M059J (cell line): ENCODE data around the gene TBX19. TPM values are rescaled to one million over a fixed set of nuclear protein-coding genes. Genes with fewer than 3 reads are reported as not detected.

Source experiments
- DNase-seq: peaks from one replicate; pipeline ENCODE4 v3.0.0-alpha.2; 2012; ENCODE audit warnings: low read depth
- total RNA-seq: library from RNA; depleted of rRNA; stranded (reverse); fragments of >200 nt; shearing (Covaris generic); gene quantifications from 2 replicates; pipeline ENCODE4 v1.2.3, GENCODE V29; 2014

Gene TBX19
- total RNA-seq, 1 experiment from 2014 or later = 1.1 TPM

DNA sequence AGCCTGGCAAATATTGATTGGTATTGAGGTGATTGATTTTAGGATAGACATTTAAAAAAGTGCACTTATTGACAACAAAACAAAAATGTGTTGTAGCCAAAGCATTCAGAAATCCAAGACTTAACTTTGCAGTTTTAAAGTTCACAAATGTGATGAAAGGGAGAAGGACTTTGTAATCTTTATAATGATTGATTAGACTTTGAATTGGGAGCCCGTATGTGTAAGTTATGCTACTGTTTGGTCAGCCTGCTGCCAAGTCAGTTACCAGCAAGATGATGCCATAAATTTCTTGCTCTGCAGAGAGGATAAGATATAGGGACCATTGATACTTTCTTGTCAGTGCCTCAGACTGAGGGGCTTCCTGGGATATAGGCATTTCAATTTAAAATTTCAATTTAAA, 39.5 kb downstream of the TBX19 start:
- DNase-seq = no peak

GRCh38 chr1:168320800-168321450, 40.2 kb downstream of the TBX19 start:
- peak; percentile 88 for DNase-seq

- peak; percentile 55 for DNase-seq
These were observed 41.3 kb downstream of the TBX19 start for GRCh38 chr1:168321945-168322344.

- no peak for DNase-seq
These were observed 44.2 kb downstream of the TBX19 start for GRCh38 chr1:168324745-168325425.

- peak; percentile 8 for DNase-seq
These were observed 48.2 kb downstream of the TBX19 start for GRCh38 chr1:168328731-168329364.

DNA sequence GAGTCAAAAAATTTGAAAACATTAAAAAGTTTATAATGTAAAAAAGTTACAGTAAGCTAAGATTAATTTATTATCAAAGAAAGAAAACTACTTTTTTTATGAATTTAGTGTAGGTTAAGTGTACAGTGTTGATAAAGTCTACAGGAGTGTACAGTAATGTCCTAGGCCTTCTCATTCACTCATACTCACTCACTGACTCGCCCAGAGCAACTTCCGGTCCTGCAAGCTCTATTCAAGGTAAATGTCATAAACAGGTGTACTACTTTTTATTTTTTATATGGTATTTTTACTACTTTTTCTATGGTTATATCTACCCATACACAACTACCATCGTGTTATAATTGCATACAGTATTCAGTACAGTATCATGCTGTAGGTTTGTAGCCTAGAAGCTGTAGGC, 49.6 kb downstream of the TBX19 start:
- no peak for DNase-seq

DNA sequence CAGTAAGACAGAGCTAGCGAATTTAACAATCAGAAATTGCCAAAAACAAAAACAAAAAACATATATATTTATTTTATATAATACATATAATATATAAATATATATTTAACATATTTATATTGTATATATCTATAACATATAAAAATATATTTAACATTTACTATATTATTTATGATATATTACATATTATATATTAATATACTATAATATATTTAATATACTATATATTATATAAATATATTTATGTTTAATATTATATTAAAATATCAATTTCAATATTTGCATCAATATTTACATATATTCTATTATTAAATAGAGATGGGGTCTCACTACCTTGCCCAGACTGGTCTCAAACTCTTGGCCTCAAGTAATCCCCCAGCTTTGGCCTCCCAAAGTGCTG, 50.9 kb downstream of the TBX19 start:
- DNase-seq = no peak

- no peak for DNase-seq
These were observed 53.0 kb downstream of the TBX19 start for GRCh38 chr1:168333562-168334276.

- peak; percentile 74 for DNase-seq
These were observed 54.8 kb downstream of the TBX19 start for GRCh38 chr1:168335500-168335899.

DNA sequence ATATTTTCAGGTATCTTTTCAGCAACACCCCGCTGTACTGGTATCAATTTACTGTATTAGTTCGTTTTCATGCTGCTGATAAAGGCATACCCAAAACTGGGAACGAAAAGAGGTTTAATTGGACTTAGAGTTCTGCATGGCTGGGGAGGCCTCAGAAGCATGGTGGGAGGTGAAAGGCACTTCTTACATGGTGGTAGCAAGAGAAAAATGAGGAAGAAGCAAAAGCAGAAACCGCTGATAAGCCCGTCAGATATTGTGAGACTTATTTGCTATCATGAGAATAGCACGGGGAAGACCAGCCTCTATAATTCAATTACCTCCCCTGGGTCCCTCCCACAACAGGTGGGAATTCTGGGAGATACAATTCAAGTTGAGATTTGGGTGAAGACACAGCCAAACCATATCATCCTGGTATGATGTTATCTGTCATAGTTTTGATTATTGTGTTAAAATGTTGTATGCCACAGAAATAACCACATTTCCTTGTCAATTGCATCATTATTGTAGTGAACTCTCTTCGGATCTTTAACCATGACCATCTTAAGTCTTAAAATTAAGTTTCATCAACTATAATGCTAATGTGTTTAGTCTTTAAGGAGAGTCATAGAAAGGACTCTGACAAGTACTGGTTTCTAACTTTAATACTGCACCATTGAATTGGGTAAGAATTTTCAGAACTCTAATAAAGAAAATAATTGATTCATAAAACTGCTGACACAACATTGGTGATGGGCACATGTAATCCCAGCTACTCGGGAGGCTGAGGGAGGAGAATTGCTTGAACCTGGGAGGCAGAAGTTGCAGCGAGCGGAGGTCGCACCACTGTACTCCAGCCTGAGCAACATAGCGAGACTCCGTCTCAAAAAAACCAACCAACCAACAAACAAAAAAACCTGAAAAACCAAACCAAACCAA, 58.2 kb downstream of the TBX19 start:
- DNase-seq = no peak

GRCh38 chr1:168340781-168341482, 60.3 kb downstream of the TBX19 start:
- peak; percentile 39 for DNase-seq

- peak; percentile 73 for DNase-seq
These were observed 60.9 kb downstream of the TBX19 start for GRCh38 chr1:168341483-168341975.

GRCh38 chr1:168342572-168343280, 62.0 kb downstream of the TBX19 start:
- peak; percentile 79 for DNase-seq

DNA sequence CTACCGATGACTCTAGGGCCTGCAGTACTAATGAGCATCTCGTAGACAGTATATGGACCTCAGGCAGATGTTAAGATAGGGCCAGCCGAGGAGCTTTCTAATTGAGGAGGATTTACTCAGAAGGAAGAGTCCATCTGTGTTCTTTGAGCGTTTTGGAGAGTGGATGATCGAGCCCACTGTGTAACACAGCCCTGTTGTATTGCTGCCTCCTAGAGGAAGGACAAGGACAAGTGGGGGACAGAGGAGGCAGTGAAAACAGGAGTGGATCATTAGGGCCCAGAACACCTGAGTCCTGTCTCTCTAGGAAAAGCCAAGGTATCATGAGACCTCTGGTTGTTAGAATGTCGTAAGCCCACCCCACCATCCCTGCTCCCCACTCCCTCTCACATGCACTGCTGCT, 62.9 kb downstream of the TBX19 start:
- no peak for DNase-seq

GRCh38 chr1:168344517-168344916, 63.8 kb downstream of the TBX19 start:
- no peak for DNase-seq

DNA sequence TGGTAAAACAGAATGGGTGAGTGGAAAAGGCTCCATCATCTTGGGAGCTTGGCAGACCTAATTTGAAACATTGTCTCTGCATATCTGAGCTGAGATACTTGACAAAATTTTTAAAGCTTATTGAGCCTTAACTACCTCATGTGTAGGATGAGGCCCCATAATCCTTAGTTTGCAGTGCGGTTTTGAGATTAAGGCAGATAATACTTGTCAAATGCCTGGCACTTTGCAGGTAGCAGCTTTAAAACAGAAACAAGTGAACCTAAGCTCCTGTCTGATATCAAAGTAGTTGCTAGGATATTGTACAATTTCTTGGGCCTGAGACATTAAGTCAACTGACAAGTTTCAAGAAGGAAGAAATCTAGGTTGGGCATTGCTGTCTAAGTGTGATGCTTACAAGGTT, 65.3 kb downstream of the TBX19 start:
- DNase-seq = no peak

DNA sequence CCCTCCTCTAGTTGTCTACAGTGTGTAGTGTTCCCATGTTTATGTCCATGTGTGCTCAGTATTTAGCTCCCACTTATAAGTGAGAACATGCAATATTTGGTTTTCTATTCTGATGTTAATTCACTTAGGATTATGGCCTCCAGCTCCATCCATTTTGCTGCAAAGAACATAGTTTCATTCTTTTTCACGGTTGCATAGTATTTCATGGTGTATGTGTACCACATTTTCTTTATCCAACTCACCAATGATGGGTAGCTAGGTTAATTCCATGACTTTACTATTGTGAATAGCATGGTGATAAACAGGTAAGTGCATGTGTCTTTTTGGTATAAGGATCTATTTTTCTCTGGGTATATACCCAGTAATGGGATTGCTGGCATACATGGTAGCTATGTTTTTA, 67.0 kb downstream of the TBX19 start:
- DNase-seq = no peak

- DNase-seq = peak; percentile 66
These were observed 67.6 kb downstream of the TBX19 start for GRCh38 chr1:168348146-168348709.
